ENCODE results near the gene TNRC18.
"Not testable (repeated sequence)": the region's sequence is repeated elsewhere in the genome, so short reads cannot be mapped to it uniquely, and the experiment has no call there.

The TNRC18 gene

GRCh38 chr7:5349437-5350173, 74.0 kb downstream of the TNRC18 start:
- no peak for DNase-seq (ENCODE audit: low spot score)

- DNase-seq (ENCODE audit: low spot score) = no peak
Measured at GRCh38 chr7:5349005-5349380, 74.6 kb downstream of the TNRC18 start.

- no peak for DNase-seq (ENCODE audit: low spot score)
Measured at GRCh38 chr7:5348134-5349004, 75.3 kb downstream of the TNRC18 start.

- DNase-seq (ENCODE audit: low spot score) = no peak
Measured at GRCh38 chr7:5345671-5346070, 78.0 kb downstream of the TNRC18 start.

GRCh38 chr7:5345171-5345570, 78.5 kb downstream of the TNRC18 start:
- DNase-seq (ENCODE audit: low spot score) = no peak

- no peak for DNase-seq (ENCODE audit: low spot score)
Measured at GRCh38 chr7:5344342-5344741, 79.3 kb downstream of the TNRC18 start.

GRCh38 chr7:5343884-5344283, 79.8 kb downstream of the TNRC18 start:
- DNase-seq (ENCODE audit: low spot score) = no peak

- DNase-seq (ENCODE audit: low spot score) = no peak
Measured at GRCh38 chr7:5342631-5343030, 81.0 kb downstream of the TNRC18 start.

- no peak for DNase-seq (ENCODE audit: low spot score)
Measured at GRCh38 chr7:5339955-5340354, 83.7 kb downstream of the TNRC18 start.

- no peak for DNase-seq (ENCODE audit: low spot score)
Measured at GRCh38 chr7:5337047-5337446, 86.6 kb downstream of the TNRC18 start.

GRCh38 chr7:5334671-5335070, 89.0 kb downstream of the TNRC18 start:
- no peak for DNase-seq (ENCODE audit: low spot score)

- DNase-seq (ENCODE audit: low spot score) = no peak
Measured at GRCh38 chr7:5333121-5334045, 90.3 kb downstream of the TNRC18 start.

GRCh38 chr7:5332579-5332978, 91.1 kb downstream of the TNRC18 start:
- no peak for DNase-seq (ENCODE audit: low spot score)

- no peak for DNase-seq (ENCODE audit: low spot score)
Measured at GRCh38 chr7:5330288-5330687, 93.3 kb downstream of the TNRC18 start.

GRCh38 chr7:5324961-5325360, 98.7 kb downstream of the TNRC18 start:
- DNase-seq (ENCODE audit: low spot score) = no peak

GRCh38 chr7:5323800-5324781, 99.5 kb downstream of the TNRC18 start:
- DNase-seq (ENCODE audit: low spot score) = not testable (repeated sequence)

- no peak for DNase-seq (ENCODE audit: low spot score)
Measured at GRCh38 chr7:5322621-5323410, 100.8 kb downstream of the TNRC18 start.

GRCh38 chr7:5320802-5321396, 102.7 kb downstream of the TNRC18 start:
- DNase-seq (ENCODE audit: low spot score) = no peak

GRCh38 chr7:5320391-5320790, 103.2 kb downstream of the TNRC18 start:
- no peak for DNase-seq (ENCODE audit: low spot score)

GRCh38 chr7:5318613-5319012, 105.0 kb downstream of the TNRC18 start:
- not testable (repeated sequence) for DNase-seq (ENCODE audit: low spot score)

All from CD4-positive, alpha-beta T cell treated with Interleukin-6 at 100 ng/mL for 8 hours (primary cell).